Measurements from ENCODE around the gene MARK3. TPM values are rescaled to one million over a fixed set of nuclear protein-coding genes. Genes with fewer than 3 reads are reported as not detected.
"Not testable (repeated sequence)": the region's sequence is repeated elsewhere in the genome, so short reads cannot be mapped to it uniquely, and the experiment has no call there.

The MARK3 gene
- total RNA-seq, 2 donors from 2014 or later = 87.2 to 147 TPM

- Histone ChIP-seq H3K27ac (no peak overlapping the region), H3K9me3 (no peaks in the 10 kb centered on the region), H3K4me1 (peaks cover 14% of the 10 kb centered on the region), H3K27me3 (no peaks in the 10 kb centered on the region), H3K4me3 (no peak overlapping the region), H3K36me3 (replicated peaks in 1 of 2; ENCODE audit: insufficient read depth in 1 of 2, low read depth in 2 of 2) (peaks cover 0 to 2% of the 10 kb centered on the region in 2 donors)
- no peak for DNase-seq
- no peak for TF ChIP-seq POLR2A (IDR thresholded peaks at IDR 0.05)
- intact Hi-C loops (cut with DNase I) = no loop called here
- ATAC-seq = no peak
- WGBS, 2 donors = 91 to 95% methylated on average over 24 to 26 of the region's 26 CpGs
Measured at GRCh38 chr14:103510724-103511693, 125.8 kb downstream of the MARK3 start.

- H3K9me3 ChIP-seq; H3K4me3 ChIP-seq; DNase-seq; ATAC-seq; intact Hi-C loops (cut with DNase I); H3K27me3 ChIP-seq; H3K36me3 ChIP-seq (replicated peaks in 1 of 2; ENCODE audit: insufficient read depth in 1 of 2, low read depth in 2 of 2): not testable (repeated sequence)
- WGBS, 2 donors = 92 to 96% methylated on average over 8 of the region's 8 CpGs
- Histone ChIP-seq H3K4me1 (peaks cover 14% of the 10 kb centered on the region), H3K27ac (peak overlapping the region; percentile 33 to 70 (median 66))
Measured at GRCh38 chr14:103512180-103512579, 127.0 kb downstream of the MARK3 start.

GRCh38 chr14:103512701-103513611 is 127.7 kb downstream of the MARK3 start:
- Histone ChIP-seq H3K27me3 (no peaks in the 10 kb centered on the region), H3K27ac (peak overlapping the region; percentile 33 to 70 (median 66)), H3K4me1 (peaks cover 14% of the 10 kb centered on the region), H3K9me3 (no peaks in the 10 kb centered on the region), H3K36me3 (replicated peaks in 1 of 2; ENCODE audit: insufficient read depth in 1 of 2, low read depth in 2 of 2) (peaks cover 0 to 2% of the 10 kb centered on the region in 2 donors), H3K4me3 (no peak overlapping the region)
- peak in 1 of 3 donors; percentile 7 for TF ChIP-seq POLR2A (IDR thresholded peaks at IDR 0.05)
- no peak for TF ChIP-seq CTCF (IDR thresholded peaks at IDR 0.05)
- intact Hi-C loops (cut with DNase I) = no loop called here
- DNase-seq (peak in 3 of 4 donors; percentile 60 to 68 (median 65)), ATAC-seq (peak; percentile 64)
- 48 to 58% methylated on average over 13 to 22 of the region's 25 CpGs for WGBS, 2 donors

GRCh38 chr14:103514596-103515421 is 129.6 kb downstream of the MARK3 start:
- ATAC-seq (no peak), DNase-seq (peak in 1 of 4 donors; percentile 11)
- peaks cover 0 to 2% of the 10 kb centered on the region in 2 donors for H3K36me3 ChIP-seq (replicated peaks in 1 of 2; ENCODE audit: insufficient read depth in 1 of 2, low read depth in 2 of 2)
- H3K27ac ChIP-seq = no peak overlapping the region
- H3K9me3 ChIP-seq = no peaks in the 10 kb centered on the region
- intact Hi-C loops (cut with DNase I) = loop anchor here (5.0 kb wide), 1 partner anchor 37 kb away; no protein-coding TSS in a partner anchor
- H3K27me3 ChIP-seq = no peaks in the 10 kb centered on the region
- peaks cover 32% of the 10 kb centered on the region for H3K4me1 ChIP-seq
- TF ChIP-seq POLR2A (IDR thresholded peaks at IDR 0.05) (no peak), CTCF (IDR thresholded peaks at IDR 0.05) (no peak)
- H3K4me3 ChIP-seq = no peak overlapping the region
- 78 to 81% methylated on average over 12 to 18 of the region's 18 CpGs for WGBS, 2 donors
